ENCODE data around the gene BTBD2. TPM values are rescaled to one million over a fixed set of nuclear protein-coding genes. Genes with fewer than 3 reads are reported as not detected.

The BTBD2 gene
- total RNA-seq, 2 donors from 2014 or later: 24.6 to 60.8 TPM

DNA sequence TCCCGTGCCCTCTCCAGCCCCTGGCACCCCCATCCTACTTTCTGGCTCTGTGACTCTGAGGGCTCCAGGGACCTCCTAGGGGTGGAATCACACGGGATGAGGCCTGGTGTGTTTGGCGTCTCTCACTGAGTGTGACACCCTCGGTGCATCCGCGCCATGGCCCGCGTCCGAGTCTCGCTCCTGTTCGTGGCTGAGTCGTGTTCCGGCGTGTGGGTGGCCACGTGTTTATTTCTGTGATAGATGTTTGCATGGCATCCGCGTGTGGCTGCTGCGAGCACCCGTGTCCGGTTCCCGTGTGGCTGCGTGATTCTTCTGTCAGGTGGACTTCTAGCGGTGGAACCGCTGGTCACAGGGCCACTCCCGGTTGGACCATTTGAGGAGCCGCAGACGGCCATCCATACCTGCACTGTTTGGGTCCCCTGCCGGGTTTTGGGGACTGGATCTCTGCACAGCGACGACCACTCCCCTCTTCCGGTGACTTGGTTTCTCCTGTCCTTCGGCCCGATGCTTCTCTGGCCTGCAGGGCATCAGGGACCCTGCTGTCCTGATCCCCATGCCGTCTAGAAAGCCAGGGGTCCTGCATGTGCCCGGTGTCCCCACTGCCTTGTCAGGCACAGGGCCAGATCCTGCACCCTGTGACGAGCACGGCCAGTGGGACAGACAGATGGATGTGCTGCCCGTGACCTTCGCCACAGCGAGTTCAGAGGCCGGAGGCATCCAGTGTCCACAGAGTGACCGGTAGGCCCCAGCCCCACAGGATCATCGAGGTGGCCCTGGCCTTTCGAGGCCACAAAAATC is 66.0 kb downstream of the BTBD2 start:
- ATAC-seq (no peak), DNase-seq (ENCODE audit: low spot score in 2 of 2) (no peak)
- peak overlapping the region in 1 of 2 donors; percentile 50 for H3K27ac Mint-ChIP-seq
- no peaks in the 10 kb centered on the region for H3K9me3 Mint-ChIP-seq
- no peaks in the 10 kb centered on the region for H3K36me3 Mint-ChIP-seq

DNA sequence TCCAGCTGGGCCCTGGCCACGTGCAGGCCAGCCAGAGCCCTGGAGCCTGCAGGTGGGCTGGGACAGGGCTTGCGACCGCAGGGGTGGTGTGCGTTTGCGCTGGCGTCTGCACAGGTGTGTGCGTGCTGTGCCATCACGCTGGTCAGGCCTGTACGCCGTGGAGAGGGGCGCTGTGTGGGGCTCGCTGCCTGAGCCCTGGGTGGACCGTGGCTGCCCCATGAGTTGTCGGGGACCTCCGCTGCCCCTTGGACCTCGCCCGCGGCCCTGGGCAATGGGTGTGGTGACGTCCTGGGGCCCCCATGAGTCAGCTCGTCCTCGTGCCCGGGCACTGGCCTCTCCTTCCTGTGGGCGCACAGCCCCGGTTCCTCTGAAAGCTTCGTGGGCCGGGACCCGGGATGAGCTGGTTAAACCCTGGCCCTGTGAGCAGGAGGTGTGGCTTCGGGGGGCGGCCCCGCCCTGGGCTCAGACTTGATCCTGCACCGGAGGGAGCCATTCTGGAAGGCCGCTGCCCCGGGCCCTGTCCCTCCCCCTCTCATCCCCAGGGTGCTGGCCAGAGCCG is 67.8 kb downstream of the BTBD2 start:
- no peaks in the 10 kb centered on the region for H3K9me3 Mint-ChIP-seq
- no peak overlapping the region for H3K27ac Mint-ChIP-seq
- ATAC-seq (no peak), DNase-seq (ENCODE audit: low spot score in 2 of 2) (no peak)
- H3K36me3 Mint-ChIP-seq: peaks cover 0 to 2% of the 10 kb centered on the region in 2 donors

DNA sequence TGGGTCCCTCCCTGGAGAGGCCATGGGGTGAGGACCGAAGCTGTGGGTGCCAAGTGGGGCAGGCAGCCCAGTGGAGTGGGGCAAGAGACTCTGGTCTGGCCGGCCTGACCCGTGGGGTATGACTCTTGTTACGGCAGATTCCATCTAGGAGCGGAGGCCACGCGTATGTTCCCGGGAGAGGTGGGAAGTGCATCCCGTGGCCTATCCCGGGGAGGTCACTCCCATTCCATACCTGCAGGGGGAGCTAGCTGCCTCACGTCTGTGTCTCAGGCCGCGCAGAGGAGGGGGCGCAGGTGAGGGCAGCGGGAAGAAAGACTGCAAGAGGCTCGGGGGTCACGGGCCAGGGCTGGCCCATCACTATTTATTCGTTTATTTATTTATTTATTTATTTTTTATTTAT is 69.6 kb downstream of the BTBD2 start:
- DNase-seq (ENCODE audit: low spot score in 2 of 2): peak in 1 of 2 donors; percentile 31
- H3K36me3 Mint-ChIP-seq: peaks cover 0 to 9% of the 10 kb centered on the region in 2 donors
- no peak for ATAC-seq
- H3K9me3 Mint-ChIP-seq: no peaks in the 10 kb centered on the region
- H3K27ac Mint-ChIP-seq: no peak overlapping the region

DNA sequence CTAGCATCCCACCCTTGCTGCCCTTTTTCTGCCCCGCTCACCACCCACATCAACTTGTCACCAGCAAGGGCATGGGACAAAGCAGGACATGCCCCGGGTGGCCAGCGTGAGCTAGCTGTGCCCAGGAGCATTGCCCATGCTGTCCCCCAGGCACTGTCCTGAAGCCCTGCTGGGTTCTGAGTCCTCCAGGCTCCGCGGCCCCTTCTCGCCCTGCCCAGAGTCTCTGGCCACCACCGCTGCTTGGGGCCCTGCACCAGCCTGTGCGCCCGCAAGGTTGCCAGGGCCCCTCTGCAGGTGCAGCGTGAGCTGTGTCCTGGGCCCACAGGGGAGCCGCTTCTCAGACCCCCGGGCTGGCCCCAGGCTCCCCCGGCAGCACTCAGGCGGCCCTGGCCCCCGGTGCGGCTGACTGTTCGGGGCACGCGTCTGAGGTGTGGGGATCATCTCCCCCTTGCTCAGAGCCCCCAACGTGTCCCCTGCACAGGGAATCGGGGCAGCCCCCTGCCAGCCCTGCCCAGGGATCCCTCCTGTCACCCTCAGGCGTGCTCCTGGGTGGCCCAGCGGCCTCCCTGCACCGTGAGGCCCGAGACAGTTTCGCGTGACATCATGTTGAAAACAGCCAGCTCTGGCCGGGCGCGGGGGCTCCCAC is 70.5 kb downstream of the BTBD2 start:
- Mint-ChIP-seq H3K27ac (no peak overlapping the region), H3K9me3 (no peaks in the 10 kb centered on the region), H3K36me3 (peaks cover 0 to 9% of the 10 kb centered on the region in 2 donors)
- ATAC-seq (no peak), DNase-seq (ENCODE audit: low spot score in 2 of 2) (no peak)

DNA sequence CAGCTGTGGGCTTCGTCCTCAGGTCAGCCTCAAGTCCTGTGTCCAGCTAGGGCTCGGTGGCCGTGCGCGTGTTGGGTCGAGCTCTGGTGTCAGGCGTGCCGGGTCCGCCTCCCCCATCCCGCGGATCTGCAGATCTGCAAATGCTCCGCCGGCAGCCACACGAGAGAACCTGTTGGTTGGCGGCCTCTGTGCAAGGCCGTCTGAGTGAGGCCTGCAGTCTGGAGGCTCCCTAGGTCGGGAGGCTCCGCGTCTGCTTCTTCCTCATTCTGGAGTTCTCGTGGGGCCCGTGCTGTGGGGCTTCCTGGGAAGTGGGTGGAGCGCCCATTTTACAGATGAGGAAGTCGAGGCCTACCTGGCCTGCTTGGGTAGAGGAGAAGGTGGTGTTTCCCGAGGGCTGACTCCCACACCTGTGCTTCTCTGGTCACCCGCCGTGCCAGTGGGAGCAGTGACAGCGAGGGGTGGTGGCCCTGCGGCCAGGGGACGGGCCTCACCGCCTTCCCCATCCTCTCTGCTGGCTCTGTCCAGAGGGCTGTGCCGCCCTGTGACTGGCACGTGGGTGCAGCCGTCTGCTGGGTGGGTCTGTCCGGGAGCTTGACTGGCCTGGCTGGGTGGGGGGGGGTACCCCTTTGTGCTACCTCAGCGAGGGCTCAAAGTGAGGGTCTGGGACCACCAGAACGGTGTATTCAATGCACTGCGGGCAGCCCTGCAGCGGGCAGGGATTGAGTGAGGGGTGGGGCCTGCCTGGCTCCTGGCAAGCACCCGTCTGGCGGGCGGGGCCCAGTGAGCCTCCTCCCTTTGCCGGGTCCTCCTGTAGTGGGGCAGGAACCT is 71.2 kb downstream of the BTBD2 start:
- Mint-ChIP-seq H3K27ac (no peak overlapping the region), H3K36me3 (peaks cover 0 to 9% of the 10 kb centered on the region in 2 donors), H3K9me3 (no peaks in the 10 kb centered on the region)
- no peak for DNase-seq (ENCODE audit: low spot score in 2 of 2)
- ATAC-seq: no peak

DNA sequence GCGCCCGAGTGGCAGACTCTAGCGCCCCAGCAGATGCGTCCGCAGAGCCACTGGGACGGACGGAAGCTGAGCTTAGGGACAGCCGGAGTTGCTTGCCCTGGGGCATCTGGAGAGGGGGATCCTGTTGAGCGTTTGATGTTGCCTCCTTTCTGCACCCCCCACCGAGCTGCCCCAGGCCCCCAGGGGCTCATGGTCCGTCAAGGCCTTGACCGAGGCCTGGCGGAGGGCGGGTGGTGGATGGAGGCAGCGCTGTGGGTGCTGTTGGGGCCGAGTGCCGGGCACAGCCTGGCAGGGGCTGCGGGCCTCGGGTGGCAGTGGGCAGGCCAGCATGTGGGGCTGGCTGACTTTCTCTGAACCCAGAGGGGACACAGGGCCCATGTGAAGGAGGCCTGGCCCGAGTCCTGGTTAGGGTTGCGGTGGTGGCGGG is 71.8 kb downstream of the BTBD2 start:
- ATAC-seq (no peak), DNase-seq (ENCODE audit: low spot score in 2 of 2) (no peak)
- Mint-ChIP-seq H3K36me3 (peaks cover 0 to 9% of the 10 kb centered on the region in 2 donors), H3K27ac (peak overlapping the region; percentile 84 to 88), H3K9me3 (no peaks in the 10 kb centered on the region)

DNA sequence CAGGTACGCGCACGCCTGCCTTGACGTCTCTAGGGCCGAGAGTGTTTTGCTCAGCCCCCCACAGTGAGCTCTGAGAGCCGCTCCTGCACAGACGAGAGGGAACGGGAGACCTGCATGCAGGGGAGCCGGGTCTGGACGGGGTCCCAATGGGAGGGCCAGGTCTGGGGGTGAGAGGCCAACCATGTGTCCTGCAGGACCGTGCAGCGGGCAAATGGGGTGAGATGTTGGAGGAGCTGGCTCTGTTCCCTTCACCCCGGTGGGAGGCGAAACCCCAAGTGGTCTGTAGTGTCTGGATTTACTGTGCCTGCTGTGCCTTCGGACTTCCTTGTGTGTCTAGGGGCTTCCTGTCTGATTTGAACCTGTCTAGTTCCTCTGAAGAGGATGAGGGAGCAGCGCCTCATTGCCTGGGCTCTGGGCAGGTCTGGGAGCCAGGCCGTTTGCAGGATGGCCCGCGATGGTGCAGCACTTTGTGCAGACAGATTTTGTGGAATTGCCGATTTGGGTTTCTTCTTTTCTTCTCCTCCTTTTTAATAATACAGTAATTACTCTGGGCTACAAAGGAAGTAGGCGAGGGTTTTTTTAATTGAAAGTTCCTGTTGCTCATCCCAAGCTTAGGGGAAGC is 72.5 kb downstream of the BTBD2 start:
- ATAC-seq (no peak), DNase-seq (ENCODE audit: low spot score in 2 of 2) (no peak)
- no peaks in the 10 kb centered on the region for H3K9me3 Mint-ChIP-seq
- H3K36me3 Mint-ChIP-seq: peaks cover 0 to 9% of the 10 kb centered on the region in 2 donors
- peak overlapping the region; percentile 84 to 88 for H3K27ac Mint-ChIP-seq

DNA sequence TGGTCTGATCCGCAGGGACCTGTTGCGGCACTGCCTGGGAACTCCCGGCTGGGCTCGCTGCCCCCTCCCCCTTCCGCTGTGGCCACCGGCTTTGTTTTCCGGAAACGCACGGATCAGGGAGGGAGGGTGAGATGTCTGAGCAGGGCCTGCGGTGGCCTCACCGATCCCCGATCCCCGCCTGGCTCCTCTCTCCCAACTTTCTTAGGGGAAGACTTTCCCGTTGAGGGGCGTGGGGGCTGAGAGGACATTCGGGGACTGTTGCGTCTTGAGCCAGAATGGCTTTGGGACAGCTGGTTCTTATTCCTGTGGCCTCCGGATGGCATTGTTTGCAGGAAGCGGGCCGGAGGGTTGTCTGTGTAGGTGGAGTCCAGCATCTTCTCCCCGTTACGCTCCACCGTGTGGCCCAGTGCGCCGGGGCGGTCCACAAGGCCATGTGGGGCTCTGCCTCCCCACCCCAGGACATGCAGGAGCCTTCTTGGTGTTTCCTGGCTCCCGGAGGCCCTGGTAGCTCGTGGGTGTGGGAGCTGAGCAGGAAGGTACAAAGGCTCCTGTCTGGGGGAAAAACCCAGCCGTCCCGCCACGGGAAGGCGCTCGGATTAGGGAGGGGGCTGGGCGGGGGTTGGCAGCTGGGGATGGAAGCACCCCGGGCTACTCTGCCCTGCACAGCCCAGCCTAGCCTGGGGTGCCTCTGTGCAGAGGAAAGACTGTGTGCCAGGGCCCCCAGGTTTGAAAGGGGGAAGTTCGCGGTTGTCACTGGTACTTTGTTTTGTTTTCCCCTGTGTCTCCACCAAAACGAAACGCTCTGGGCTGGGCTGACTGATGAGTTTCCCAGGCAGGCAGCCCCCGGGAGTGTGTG is 73.2 kb downstream of the BTBD2 start:
- H3K27ac Mint-ChIP-seq: peak overlapping the region; percentile 85 to 88
- DNase-seq (ENCODE audit: low spot score in 2 of 2) (peak; percentile 72 to 84), ATAC-seq (peak; percentile 52 to 67)
- H3K9me3 Mint-ChIP-seq: no peaks in the 10 kb centered on the region
- peaks cover 0 to 9% of the 10 kb centered on the region in 2 donors for H3K36me3 Mint-ChIP-seq

DNA sequence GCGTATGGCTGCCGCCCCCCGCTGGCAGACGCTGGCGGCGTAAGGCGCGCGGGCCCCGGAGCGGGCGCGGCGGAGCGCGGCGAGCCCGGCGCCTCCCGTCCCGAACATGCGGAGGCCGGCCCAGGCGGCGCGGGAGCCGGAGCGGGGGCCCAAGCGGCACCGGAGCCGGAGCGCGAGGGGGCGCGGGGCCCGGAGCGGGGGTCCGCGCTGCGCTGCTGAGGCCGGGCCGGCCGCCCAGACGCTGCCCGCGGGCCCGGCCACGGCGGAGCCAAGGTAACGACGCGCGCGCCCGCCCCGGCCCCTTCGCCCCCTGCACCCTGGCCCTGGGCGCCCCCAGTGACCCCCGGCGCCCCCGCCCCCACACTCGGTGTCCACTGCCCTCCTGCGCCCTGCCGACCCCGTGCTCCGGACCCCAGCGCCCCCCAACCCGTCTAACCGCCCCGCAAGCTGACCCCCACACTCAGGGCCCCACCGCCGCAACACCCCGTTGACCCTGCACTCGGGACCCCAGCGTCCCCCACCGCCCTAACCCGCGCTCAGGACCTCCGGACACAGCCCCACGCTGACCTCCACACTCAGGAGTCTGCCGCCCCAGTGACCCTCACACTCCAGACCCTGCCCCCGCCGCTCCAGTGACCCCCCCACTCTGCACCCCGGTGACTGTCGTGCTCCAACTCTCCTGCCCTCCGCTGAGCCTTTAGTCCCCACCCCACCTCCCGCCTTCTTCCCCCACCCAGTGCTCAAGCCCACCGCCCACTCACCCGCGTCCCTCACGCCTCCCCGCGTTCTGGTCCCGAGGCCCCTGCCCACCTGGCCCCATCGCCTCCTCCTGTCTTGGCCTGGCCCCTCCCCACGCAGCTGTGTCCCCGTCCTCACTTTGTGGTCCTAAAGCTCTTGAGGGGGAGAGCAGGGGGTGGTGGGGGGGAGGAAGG is 74.1 kb downstream of the BTBD2 start, which contains the start of gene CSNK1G2:
CSNK1G2 (plus strand) TSS at position 27 of the 932 bp plus-strand sequence. CDS start 28,601 bp downstream, outside the sequence.
- Mint-ChIP-seq H3K9me3 (no peaks in the 10 kb centered on the region), H3K27ac (peak within 1 kb of the TSS; percentile 89 to 95), H3K36me3 (peaks cover 0 to 9% of the 10 kb centered on the region in 2 donors)
- no peak for DNase-seq (ENCODE audit: low spot score in 2 of 2)
- peak; percentile 40 to 62 for ATAC-seq

DNA sequence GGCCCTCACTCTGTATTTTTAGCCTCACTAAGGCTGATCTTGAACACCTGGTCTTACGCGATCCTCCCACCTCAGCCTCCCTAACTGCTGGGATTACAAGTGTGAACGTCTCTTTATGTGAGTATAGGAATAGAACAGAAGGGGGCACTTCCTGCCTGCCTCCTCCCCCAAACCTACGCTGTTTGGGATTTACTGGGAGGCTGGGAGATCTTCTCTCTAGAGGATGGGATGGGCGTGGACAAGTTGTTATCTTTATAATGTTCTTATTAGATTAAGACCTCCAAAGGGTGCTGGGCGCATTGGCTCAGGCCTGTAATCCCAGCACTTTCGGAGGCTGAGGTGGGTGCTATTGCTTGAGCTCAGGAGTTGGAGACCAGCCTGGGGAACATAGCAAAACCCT is 77.4 kb downstream of the BTBD2 start:
- H3K9me3 Mint-ChIP-seq: peaks cover 0 to 5% of the 10 kb centered on the region in 2 donors
- peaks cover 0 to 17% of the 10 kb centered on the region in 2 donors for H3K36me3 Mint-ChIP-seq
- DNase-seq (ENCODE audit: low spot score in 2 of 2) (no peak), ATAC-seq (no peak)
- H3K27ac Mint-ChIP-seq: no peak overlapping the region

DNA sequence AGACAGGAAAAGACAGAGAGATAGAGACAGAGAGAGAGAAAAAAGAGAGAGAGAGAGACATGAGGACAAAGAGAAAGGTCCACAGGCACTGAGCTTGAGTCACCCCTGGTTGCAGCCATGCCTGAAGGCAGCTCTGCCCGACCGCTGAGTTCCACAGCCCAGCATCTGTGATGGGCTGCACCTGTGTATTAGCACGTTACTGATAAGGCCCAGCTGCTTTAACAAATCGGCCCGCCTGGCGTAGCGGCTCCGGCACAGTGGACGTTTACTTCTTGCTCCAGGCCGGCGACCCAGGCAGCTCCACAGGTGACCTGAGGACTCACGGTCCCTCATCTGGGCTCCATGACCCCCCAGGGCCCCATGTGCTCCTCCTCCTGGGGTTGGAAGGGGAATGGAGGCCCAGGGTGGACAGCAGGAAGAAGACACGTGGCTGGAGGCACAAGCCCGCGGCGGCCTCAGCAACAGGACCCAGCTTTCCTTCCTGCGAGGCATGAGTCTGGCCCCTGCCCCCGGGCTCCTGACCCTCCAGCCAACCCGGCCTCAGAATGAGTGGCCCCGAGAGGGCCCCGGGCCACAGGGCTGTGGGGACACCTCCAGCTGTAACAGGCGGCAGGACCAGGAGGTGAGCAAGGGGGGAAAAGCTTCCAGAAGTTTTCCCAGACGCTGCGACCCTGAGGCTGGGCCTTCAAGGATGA is 78.5 kb downstream of the BTBD2 start:
- Mint-ChIP-seq H3K36me3 (peaks cover 0 to 8% of the 10 kb centered on the region in 2 donors), H3K9me3 (peaks cover 0 to 5% of the 10 kb centered on the region in 2 donors), H3K27ac (no peak overlapping the region)
- DNase-seq (ENCODE audit: low spot score in 2 of 2): no peak
- no peak for ATAC-seq

DNA sequence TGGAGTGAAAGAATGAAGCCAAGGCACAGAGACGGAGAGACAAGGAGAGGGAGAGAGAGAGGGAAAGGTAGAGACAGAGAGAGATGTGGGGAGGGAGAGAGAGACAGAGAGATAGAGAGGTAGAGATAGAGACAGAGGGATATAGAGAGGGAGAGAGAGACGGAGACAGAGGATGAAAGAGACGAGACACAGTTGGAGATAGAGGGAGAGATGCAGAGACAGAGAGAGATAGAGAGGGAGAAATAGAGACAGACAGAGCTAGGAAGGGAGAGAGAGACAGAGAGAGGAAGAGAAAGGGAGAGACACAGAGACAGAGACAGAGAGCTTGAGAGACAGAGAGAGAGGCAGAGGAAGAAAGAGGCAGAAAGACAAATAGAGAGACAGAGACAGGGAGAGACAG is 79.1 kb downstream of the BTBD2 start:
- no peak for ATAC-seq
- DNase-seq (ENCODE audit: low spot score in 2 of 2): no peak
- peaks cover 0 to 12% of the 10 kb centered on the region in 2 donors for H3K36me3 Mint-ChIP-seq
- H3K9me3 Mint-ChIP-seq: peaks cover 0 to 8% of the 10 kb centered on the region in 2 donors
- no peak overlapping the region for H3K27ac Mint-ChIP-seq

DNA sequence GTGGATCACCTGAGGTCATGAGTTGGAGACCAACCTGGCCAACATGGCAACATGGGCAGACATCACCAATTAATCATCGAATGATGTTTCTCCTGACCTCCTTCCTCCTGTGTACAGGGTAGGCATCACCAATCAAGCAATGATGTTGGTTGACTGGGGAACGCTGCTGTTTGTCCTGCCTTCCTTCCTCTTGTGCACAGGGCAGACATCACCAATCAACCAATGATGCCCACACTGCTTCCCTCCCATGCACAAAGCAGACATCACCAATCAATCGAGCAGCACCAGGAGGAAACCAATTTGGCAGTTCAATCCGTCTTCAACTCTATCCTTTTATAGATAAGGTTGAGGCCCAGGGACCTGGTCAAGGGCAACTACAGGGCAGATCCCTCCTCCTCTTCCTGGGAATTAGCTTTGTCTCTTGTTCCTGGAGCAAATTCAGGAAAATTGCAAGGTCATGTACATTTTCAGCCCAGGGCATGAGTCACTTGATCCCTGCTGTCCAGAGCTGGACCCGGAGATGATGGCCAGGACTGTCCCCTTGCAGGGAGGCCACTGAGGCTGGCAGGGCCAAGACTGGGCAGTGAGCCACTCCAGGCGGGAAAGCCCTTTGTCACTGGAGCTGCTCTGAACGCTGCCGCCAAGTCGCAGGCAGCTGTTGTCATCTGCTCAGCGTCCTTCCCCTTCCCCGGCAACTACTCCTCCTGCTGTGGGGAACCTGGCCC is 79.9 kb downstream of the BTBD2 start:
- ATAC-seq: peak in 1 of 2 donors; percentile 55
- H3K27ac Mint-ChIP-seq: no peak overlapping the region
- H3K9me3 Mint-ChIP-seq: peaks cover 0 to 10% of the 10 kb centered on the region in 2 donors
- DNase-seq (ENCODE audit: low spot score in 2 of 2): no peak
- peaks cover 0 to 13% of the 10 kb centered on the region in 2 donors for H3K36me3 Mint-ChIP-seq
